Measurements from ENCODE around the gene GRIA4. TPM values are rescaled to one million over a fixed set of nuclear protein-coding genes. Genes with fewer than 3 reads are reported as not detected.

The GRIA4 gene
- total RNA-seq = not detected in 2 replicates

DNA sequence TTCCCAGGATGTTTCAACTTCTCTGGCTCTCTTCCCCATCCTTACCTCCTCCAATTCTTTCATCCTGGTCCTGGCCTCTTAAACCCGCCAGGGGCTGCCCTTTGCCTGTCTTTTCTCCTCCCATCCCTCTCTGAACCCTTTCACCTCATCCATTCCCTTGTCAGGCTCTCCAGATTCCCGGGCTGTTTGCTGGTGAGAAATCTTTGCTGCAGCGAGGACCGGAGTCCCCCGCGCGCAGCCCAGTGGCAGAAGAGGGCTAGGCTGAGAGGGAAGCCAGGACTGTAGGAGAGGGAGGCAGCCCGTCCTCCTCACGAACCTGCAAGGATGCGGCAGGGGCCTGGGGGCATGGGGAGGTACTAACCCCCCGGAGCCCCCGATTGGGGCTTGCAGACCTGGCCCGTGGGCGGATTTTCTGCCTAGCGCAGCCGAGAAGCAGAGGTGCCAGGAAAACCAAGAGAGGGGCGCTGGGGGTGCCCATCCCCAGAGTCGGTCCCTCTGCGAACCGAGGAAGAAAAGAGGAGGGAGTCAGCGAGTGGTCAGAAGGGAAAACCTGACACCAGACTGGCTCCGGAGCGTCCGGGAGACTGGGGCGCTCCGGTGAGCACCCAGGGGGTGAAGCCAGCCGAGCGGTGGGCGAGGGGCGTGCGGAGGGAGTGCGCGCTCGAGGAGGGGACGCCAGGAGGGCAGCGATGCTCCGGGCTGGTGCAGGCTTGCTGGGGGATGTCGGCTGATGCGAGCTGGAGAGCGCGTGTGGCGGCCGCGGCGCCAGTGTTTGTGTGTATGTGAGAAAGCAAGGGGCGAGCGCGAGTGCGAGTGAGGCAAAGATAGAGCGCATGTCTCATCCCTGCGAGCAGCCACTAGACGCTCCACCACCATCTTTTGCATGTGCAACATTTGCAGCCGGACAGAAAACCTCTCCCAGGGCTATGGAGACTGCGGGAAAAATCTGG, at the start of gene GRIA4:
Gene GRIA4, plus strand, starts transcription at position 242 of the 950 bp plus-strand sequence. CDS start 925 bp downstream, outside the sequence.

DNA sequence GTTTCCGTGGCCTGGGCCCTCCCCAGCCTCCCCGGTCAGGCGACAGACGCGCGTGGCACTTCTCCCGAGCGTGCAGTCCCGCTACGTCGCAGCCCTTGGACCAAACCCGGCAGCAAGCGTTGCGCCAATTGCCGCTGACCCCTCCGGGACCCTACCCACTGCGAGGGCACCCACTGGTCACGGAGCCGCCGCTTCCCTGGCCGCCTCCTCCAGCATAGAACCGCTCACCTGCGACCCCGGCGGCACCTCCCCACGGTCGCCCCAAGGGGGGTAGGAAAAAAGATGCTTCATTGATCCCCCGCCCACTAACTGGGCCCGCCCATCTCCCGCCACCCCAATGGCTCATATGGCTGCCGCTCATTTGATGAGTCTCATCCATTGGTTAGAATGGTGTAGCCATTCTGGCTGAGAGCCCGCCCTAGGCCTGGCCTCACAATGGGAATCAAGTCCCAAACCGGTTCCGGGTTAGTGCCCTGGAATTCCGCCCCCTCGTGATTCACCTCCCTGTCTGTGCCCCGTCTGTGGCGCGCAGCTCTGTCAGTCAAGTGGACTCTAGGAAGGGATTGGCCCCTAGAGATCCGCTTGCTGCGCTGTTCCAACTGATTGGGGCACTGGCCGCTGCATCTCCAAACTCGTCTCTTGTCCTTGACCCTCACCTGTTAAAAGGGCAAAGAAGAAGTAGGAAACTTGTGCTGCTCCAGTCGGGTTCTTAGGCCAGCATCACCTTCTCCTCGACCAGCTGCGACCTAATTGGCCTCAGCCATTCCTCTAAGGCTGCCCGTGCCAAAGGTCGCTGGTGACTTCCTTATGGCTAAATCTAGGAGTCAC, 412.3 kb downstream of the GRIA4 start, which contains the start of gene MSANTD4:
Gene MSANTD4, minus strand, starts transcription at position 274 of the 828 bp plus-strand sequence. CDS start 11,323 bp downstream, outside the sequence.

